ENCODE data around the gene SPATA31C2.

The SPATA31C2 gene

DNA sequence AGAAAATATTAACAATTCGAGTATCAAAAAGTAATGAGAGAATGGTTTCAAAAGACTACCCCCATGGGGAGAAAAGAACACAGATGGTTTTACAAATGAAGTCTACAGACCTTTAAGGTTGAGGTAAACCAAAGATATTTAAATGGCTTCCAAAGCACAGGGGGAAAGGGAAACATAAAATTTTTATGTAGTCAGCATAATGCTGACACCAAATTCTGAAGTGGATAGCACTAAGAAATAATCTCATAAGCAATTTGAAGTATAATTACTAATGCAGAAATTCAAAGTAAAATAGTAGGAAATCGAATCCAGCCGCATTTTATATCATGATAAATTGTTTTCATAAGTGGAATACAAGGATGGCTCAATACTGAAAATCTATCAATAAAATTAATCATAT, 30.3 kb upstream of the SPATA31C2 start:
- no peaks in the 10 kb centered on the region for H3K4me1 ChIP-seq (ENCODE audit: low read depth, poor library complexity, severe bottlenecking)
- H3K27ac ChIP-seq: no peak overlapping the region
- no peaks in the 10 kb centered on the region for H3K36me3 ChIP-seq (ENCODE audit: insufficient read depth)
- H3K9ac ChIP-seq: no peak overlapping the region; the same call in 1 of the 2 replicates
- H3K4me2 ChIP-seq: no peak overlapping the region
- TF ChIP-seq, protein P1, sequence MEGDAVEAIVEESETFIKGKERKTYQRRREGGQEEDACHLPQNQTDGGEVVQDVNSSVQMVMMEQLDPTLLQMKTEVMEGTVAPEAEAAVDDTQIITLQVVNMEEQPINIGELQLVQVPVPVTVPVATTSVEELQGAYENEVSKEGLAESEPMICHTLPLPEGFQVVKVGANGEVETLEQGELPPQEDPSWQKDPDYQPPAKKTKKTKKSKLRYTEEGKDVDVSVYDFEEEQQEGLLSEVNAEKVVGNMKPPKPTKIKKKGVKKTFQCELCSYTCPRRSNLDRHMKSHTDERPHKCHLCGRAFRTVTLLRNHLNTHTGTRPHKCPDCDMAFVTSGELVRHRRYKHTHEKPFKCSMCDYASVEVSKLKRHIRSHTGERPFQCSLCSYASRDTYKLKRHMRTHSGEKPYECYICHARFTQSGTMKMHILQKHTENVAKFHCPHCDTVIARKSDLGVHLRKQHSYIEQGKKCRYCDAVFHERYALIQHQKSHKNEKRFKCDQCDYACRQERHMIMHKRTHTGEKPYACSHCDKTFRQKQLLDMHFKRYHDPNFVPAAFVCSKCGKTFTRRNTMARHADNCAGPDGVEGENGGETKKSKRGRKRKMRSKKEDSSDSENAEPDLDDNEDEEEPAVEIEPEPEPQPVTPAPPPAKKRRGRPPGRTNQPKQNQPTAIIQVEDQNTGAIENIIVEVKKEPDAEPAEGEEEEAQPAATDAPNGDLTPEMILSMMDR (conservative IDR thresholded peaks at IDR 0.05; ENCODE audit: low read depth, low read length): no peak
- H3K27me3 ChIP-seq (ENCODE audit: insufficient read depth, low read depth): no peaks in the 10 kb centered on the region
- no peaks in the 10 kb centered on the region for H4K20me1 ChIP-seq (ENCODE audit: insufficient read depth)
- no peak overlapping the region for H2AFZ ChIP-seq (ENCODE audit: low read depth)
- H3K4me3 ChIP-seq (IDR thresholded peaks at IDR 0.05; ENCODE audit: insufficient read depth, low read depth, low read length): no peak overlapping the region
- H3K79me2 ChIP-seq (ENCODE audit: insufficient read depth, low read depth): no peaks in the 10 kb centered on the region

GRCh38 chr9:88166660-88167059, 28.4 kb upstream of the SPATA31C2 start:
- no peaks in the 10 kb centered on the region for H4K20me1 ChIP-seq (ENCODE audit: insufficient read depth)
- H3K27ac ChIP-seq: no peak overlapping the region
- TF ChIP-seq, protein P1 (conservative IDR thresholded peaks at IDR 0.05; ENCODE audit: low read depth, low read length): no peak
- no peaks in the 10 kb centered on the region for H3K4me1 ChIP-seq (ENCODE audit: low read depth, poor library complexity, severe bottlenecking)
- H3K27me3 ChIP-seq (ENCODE audit: insufficient read depth, low read depth): no peaks in the 10 kb centered on the region
- H3K79me2 ChIP-seq (ENCODE audit: insufficient read depth, low read depth): no peaks in the 10 kb centered on the region
- H2AFZ ChIP-seq (ENCODE audit: low read depth): no peak overlapping the region
- H3K9ac ChIP-seq: no peak overlapping the region
- no peaks in the 10 kb centered on the region for H3K36me3 ChIP-seq (ENCODE audit: insufficient read depth)
- no peak overlapping the region for H3K4me3 ChIP-seq (IDR thresholded peaks at IDR 0.05; ENCODE audit: insufficient read depth, low read depth, low read length)
- no peak overlapping the region for H3K4me2 ChIP-seq

DNA sequence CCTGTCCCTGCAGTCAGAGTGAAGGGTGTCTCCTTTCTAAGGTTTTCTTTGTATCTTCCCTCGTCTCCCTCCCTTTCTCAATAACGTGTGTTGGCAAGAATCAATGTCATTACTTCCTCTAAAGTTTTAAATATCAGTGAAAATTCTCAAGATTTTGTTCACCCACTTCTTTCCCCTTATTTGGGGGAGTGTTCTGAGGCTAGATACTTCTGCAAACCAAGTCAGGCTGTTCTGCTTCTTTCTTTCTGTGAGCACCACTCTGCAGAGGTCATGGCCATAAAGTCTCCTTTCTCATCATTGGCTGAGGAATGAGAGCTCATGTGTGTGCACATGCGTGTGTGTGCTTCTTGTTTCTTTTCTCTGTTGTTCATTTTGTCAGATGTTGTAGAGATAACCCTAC, 26.6 kb upstream of the SPATA31C2 start:
- Histone ChIP-seq H3K9ac (no peak overlapping the region), H3K27ac (no peak overlapping the region), H3K36me3 (ENCODE audit: insufficient read depth) (no peaks in the 10 kb centered on the region), H3K4me1 (ENCODE audit: low read depth, poor library complexity, severe bottlenecking) (no peaks in the 10 kb centered on the region), H3K4me2 (no peak overlapping the region), H3K4me3 (IDR thresholded peaks at IDR 0.05; ENCODE audit: insufficient read depth, low read depth, low read length) (no peak overlapping the region), H3K27me3 (ENCODE audit: insufficient read depth, low read depth) (no peaks in the 10 kb centered on the region), H2AFZ (ENCODE audit: low read depth) (no peak overlapping the region), H4K20me1 (ENCODE audit: insufficient read depth) (no peaks in the 10 kb centered on the region), H3K79me2 (ENCODE audit: insufficient read depth, low read depth) (no peaks in the 10 kb centered on the region)
- TF ChIP-seq, protein P1 (conservative IDR thresholded peaks at IDR 0.05; ENCODE audit: low read depth, low read length): no peak

- no peaks in the 10 kb centered on the region for H3K4me1 ChIP-seq (ENCODE audit: low read depth, poor library complexity, severe bottlenecking)
- no peak overlapping the region for H3K4me2 ChIP-seq
- H3K36me3 ChIP-seq (ENCODE audit: insufficient read depth): no peaks in the 10 kb centered on the region
- no peak overlapping the region for H3K4me3 ChIP-seq (IDR thresholded peaks at IDR 0.05; ENCODE audit: insufficient read depth, low read depth, low read length)
- no peaks in the 10 kb centered on the region for H3K79me2 ChIP-seq (ENCODE audit: insufficient read depth, low read depth)
- no peak overlapping the region for H3K9ac ChIP-seq
- no peaks in the 10 kb centered on the region for H3K27me3 ChIP-seq (ENCODE audit: insufficient read depth, low read depth)
- no peak overlapping the region for H2AFZ ChIP-seq (ENCODE audit: low read depth)
- no peaks in the 10 kb centered on the region for H4K20me1 ChIP-seq (ENCODE audit: insufficient read depth)
- TF ChIP-seq, protein P1 (conservative IDR thresholded peaks at IDR 0.05; ENCODE audit: low read depth, low read length): no peak
- H3K27ac ChIP-seq: no peak overlapping the region
These were observed 22.9 kb upstream of the SPATA31C2 start for GRCh38 chr9:88161144-88161543.

All from KMS-11 (cell line).